Measurements from ENCODE around the gene DENND5A. TPM values are rescaled to one million over a fixed set of nuclear protein-coding genes. Genes with fewer than 3 reads are reported as not detected.
A peak's percentile ranks its signal among the peaks of the same experiment; 100 is the strongest.

The DENND5A gene
- 36.5 and 46.3 TPM in 2 replicates for total RNA-seq (2014; rRNA removed; shearing (Covaris generic))
- polyA plus RNA-seq (2014; cell fraction: nucleus; rRNA removed) = 39.7 and 53.2 TPM in 2 replicates

DNA sequence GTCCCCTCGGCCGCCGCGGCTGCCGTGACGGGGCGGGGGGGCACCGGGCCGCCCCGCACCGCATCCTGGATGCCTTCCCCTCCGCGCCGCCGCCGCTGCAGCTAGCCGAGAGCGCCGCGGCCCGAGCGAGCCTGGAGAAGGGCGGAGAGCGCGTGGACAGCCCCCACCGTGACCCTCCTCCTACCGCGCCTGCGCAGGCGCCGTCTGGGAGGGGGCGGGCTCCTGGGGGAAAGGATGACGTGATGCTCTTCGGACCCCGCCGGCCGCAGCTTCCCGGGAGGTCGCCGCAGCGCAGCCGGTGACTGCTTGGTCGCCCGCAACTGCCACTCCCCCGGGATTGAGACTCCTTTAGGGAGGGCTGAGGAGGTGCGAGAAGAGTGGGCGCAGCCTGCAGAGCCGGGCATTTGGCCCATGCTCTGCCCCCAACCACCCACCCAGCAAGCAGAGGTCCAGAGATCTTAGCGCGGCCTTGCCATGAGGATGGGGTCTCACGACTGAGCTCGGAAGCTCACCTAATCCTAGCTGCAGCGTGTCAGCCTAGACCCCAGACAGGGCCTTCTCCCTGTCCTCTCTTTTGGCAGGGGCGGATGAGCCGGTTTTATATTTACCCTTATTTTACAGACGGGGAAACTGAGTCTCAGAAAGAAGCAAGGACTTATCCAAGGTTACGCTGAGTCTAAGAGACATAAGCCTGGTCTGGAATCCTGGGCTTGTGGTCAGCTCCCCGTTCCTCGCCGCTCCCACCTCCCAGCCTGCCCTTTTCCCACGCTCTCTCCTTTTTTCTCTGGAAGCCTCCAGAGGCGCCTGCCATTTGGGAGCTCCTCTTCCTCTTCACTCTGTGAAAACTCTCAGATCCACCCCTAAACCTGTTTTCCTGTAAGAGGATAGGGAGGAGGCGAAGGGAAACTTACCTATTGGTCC is at the start of gene DENND5A:
DENND5A (minus strand) TSS at position 140 of the 921 bp plus-strand sequence. CDS start 281 bp downstream, outside the sequence.
- DNase-seq (ENCODE audit: extremely low read depth, low read depth) = peak; percentile 56

DNA sequence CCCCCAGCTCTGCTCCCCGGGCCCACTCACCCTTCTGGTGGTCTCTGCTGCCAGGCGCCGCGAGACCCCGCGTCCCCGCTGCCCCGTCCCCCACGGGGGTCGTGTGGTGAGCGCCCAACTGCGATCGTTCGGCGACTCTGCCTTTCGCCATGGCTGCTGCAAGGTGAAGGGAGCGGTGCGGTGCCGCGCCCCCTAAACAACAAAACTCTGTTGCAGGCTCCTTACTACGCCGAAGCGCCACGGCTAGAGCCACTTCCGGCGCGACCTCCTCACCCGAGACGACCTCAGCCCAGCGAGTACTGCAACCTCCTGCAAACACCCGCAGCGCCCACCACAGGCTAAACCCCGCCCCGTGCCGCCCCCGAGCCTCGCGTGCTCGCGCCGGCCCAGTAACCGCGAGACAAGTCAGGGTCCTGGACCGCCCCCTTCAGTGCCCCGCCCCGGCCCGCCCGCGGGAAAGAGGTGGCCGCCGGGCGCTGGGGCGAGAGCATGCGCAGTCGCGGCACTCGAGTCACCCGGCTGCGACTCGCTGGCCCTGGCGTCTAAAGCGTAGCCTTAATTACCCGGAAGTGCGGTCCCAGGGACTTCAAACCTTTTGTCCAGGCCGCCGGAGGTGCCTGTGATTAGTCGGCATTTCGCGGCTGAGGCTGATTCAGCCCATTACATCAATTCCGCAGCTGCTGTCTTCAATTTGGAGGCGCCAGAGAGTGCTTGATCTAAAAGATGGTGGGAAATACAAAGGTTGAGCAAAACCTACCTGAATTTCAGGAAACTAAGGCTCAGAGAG is 49.3 kb upstream of the DENND5A start, which contains the start of gene TMEM41B:
TMEM41B (minus strand) TSS at position 303 of the 787 bp plus-strand sequence; CDS start at position 151, 152 bp downstream.
- peak; percentile 96 for DNase-seq (ENCODE audit: extremely low read depth, low read depth)

DNA sequence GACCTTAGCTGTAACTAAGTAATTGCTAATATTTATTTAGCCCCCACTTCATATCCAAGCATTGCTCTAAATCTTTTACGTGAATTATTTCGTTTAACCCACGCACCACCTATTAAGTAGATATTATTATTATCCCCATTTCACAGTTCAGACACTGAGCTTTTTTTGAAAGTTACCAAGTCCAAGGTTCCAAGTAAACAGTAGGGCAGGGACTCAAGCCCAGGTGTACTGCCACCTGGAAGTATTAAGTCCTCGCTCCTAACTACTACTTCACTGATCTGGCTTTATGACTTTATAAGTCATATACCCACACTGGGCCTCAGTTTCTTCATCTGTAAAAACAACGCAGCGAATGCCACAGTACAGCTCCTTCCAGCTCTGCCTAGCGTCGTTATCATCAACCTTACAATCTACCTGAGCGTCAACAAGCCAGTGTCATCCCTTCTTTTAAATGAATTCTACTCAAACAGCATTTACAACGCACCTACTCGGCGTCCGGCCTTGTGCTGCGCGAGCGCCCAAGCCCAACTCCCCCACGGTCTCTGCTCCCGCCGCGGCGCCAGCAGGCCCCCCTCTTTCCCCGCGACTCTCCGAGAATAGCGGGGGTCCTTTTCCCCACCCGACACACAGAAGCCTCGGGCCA is 48.6 kb upstream of the DENND5A start:
- no peak for DNase-seq (ENCODE audit: extremely low read depth, low read depth)

- no peak for DNase-seq (ENCODE audit: extremely low read depth, low read depth)
Measured at GRCh38 chr11:9310485-9311090, 45.4 kb upstream of the DENND5A start.

- no peak for DNase-seq (ENCODE audit: extremely low read depth, low read depth)
Measured at GRCh38 chr11:9304178-9304577, 39.0 kb upstream of the DENND5A start.

DNA sequence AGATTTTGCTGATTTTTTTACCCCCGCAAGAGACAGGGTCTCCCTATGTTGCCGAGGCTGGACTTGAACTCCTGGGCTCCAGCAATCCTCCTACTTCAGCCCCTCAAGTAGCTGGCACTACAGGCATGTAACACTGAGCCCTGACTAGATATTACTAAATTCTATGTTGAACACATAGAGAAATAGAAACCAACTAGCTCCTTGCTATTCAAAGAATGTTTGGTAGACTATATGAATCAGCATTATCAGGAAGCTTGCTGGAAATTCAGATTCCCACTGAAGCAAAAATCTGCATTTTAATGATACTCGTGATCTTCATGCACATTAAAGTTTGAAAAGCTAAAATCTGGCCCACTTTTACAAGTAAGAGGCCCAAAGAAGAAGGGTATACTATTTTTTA is 37.3 kb upstream of the DENND5A start:
- DNase-seq (ENCODE audit: extremely low read depth, low read depth) = no peak

GRCh38 chr11:9301720-9302119 is 36.6 kb upstream of the DENND5A start:
- no peak for DNase-seq (ENCODE audit: extremely low read depth, low read depth)

DNA sequence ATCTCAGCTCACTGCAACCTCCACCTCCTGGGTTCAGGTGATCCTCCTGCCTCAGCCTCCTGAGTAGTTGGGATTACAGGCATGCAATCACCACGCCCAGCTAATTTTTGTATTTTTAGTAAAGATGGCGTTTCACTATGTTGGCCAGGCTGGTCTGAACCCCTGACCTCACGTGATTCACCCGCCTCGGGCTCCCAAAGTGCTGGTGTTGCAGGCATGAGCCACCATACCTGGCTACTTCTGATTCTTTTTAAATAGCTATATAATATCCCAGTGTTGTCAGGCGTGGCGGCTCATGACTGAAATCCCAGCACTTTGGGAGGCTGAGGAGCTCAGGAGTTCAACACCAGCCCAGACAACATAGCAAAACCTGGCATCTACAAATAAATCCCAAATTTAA is 28.5 kb upstream of the DENND5A start:
- DNase-seq (ENCODE audit: extremely low read depth, low read depth) = no peak

DNA sequence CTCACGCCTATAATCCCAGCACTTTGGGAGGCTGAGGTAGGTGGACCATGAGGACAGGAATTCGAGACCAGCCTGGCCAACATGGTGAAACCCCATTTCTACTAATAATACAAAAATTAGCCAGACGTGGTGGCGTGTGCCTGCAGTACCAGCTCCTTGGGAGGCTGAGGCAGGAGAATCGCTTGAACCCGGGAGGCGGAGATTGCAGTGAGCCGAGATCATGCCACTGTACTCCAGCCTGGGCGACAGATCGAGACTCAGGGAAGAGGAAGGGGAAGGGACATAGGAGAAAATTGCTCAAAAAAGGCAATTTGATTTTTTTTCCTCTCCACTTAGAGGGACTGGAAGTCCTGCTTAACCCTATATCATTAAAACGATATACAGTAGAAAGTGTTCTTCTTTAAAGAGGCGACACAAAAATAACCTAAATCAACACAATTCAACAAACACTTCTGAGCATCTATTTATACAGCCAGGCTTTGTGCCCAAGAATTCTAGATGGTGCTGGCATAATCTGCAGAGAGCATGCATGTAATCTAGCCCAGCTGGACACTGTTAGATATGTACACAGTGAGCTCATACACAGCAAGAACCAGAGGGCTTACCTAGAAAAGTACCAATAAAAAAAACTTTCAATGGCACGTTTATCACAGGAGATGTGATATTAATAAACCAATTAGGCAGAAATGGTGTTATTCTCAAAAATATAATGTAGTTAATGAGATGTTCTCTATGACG is 20.9 kb upstream of the DENND5A start:
- DNase-seq (ENCODE audit: extremely low read depth, low read depth) = no peak

- DNase-seq (ENCODE audit: extremely low read depth, low read depth) = no peak
Measured at GRCh38 chr11:9280655-9281301, 15.6 kb upstream of the DENND5A start.

GRCh38 chr11:9277176-9277575 is 12.0 kb upstream of the DENND5A start:
- no peak for DNase-seq (ENCODE audit: extremely low read depth, low read depth)

DNA sequence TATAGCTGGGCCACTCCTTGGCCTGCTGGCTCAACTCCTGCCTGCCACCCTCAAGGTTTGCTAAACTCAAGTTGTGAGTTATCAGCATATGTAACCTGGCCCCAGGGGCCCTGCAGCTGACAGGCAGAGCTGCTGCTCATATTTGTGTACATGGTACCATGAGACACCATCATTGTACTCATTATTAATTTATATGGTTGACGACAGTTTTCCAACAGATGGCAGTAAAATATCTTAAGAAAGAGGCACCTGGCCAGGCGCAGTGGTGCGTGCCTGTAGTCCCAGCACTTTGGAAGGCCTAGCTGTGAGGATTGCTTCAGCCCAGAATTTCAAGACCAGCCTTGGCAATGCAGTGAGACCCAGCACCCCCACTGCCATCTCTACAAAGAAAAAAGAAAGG is 11.4 kb upstream of the DENND5A start:
- DNase-seq (ENCODE audit: extremely low read depth, low read depth) = no peak

- no peak for DNase-seq (ENCODE audit: extremely low read depth, low read depth)
Measured at GRCh38 chr11:9274499-9275258, 9.5 kb upstream of the DENND5A start.

DNA sequence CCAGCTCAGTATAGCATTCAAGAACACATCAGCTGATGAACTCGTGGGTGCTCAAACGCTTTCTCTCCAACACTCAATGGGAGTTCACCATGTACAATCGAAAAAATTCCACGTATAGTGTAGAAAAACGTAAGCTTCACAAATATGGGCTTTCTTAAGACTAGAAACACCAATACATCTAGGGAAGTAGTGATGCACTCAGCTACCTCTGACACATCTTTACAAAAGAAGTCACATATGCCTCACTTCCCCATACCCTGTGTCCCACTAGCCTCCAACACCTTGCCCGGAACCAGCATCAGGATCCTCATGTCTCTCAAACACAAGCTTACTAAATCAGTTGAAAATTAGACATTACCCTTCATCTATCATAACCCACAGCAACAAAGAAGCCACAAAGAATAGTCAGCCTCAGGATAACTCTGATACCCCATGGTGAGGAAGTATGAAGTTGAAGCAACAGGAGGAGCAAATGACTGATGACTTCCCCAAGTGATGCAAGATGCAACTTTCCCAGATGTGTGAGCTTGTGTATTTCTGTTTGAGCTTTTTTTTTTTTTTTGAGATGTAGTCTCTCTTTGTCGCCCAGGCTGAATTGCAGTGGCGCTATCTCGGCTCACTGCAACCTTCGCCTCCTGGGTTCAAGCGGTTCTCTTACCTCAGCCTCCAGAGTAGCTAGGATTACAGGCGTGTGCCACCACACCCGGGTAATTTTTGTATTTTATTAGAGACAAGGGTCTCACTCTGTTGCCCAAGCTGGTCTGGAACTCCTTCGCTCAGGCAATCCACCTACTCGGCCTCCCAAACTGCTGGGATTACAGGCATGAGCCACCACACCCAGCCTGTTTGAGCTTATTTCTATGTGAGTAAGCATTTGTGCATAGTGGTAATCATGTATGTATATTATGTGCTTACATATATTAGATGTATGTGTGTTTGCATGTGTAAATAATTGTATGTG is 8.5 kb upstream of the DENND5A start:
- DNase-seq (ENCODE audit: extremely low read depth, low read depth) = no peak

- DNase-seq (ENCODE audit: extremely low read depth, low read depth) = no peak
Measured at GRCh38 chr11:9269492-9270013, 4.4 kb upstream of the DENND5A start.

GRCh38 chr11:9267680-9268079 is 2.5 kb upstream of the DENND5A start:
- DNase-seq (ENCODE audit: extremely low read depth, low read depth) = no peak

- DNase-seq (ENCODE audit: extremely low read depth, low read depth) = no peak
Measured at GRCh38 chr11:9266926-9267325, 1.8 kb upstream of the DENND5A start.
